Karpas-422 (cell line): ENCODE data around the gene CCDC138. TPM values are rescaled to one million over a fixed set of nuclear protein-coding genes. Genes with fewer than 3 reads are reported as not detected.
"Not testable (repeated sequence)": the region's sequence is repeated elsewhere in the genome, so short reads cannot be mapped to it uniquely, and the experiment has no call there.

Source experiments
- DNase-seq: peaks from one replicate; pipeline ENCODE4 v3.0.0-alpha.2; 2015
- H2AFZ ChIP-seq: fragments of 200-600 bp; sonication (generic); 2 replicates; pipeline ENCODE4 v1.6.1; 2014; ENCODE audit warnings: antibody characterized with exemption, low read length, mixed read lengths
- H3K27ac ChIP-seq: fragments of 200-600 bp; sonication (generic); 2 replicates; pipeline ENCODE4 v1.5.1; 2014; ENCODE audit warnings: mild to moderate bottlenecking, low read length, moderate library complexity
- H3K27me3 ChIP-seq: fragments of 200-600 bp; sonication (generic); 2 replicates; pipeline ENCODE4 v1.6.1; 2014; ENCODE audit warnings: low read length, mixed read lengths
- H3K36me3 ChIP-seq: fragments of 200-600 bp; sonication (generic); 2 replicates; pipeline ENCODE4 v1.6.1; 2014; ENCODE audit warnings: low read length, mixed read lengths; ENCODE audit not compliant: insufficient read depth
- H3K4me1 ChIP-seq: fragments of 200-600 bp; sonication (generic); 2 replicates; pipeline ENCODE4 v1.6.1; 2014; ENCODE audit warnings: mild to moderate bottlenecking, low read length, mixed read lengths
- H3K4me2 ChIP-seq: fragments of 200-600 bp; sonication (generic); 2 replicates; pipeline ENCODE4 v1.6.1; 2014; ENCODE audit warnings: low read length, low read depth, mild to moderate bottlenecking; ENCODE audit not compliant: poor library complexity, severe bottlenecking
- H3K4me3 ChIP-seq: fragments of 200-600 bp; sonication (generic); 2 replicates; pipeline ENCODE4 v1.5.1; 2014; ENCODE audit warnings: mild to moderate bottlenecking, antibody characterized with exemption, low read length, mixed read lengths
- H3K79me2 ChIP-seq: fragments of 200-600 bp; sonication (generic); 2 replicates; pipeline ENCODE4 v1.6.1; 2014; ENCODE audit warnings: mild to moderate bottlenecking, low read length, mixed read lengths
- H3K9ac ChIP-seq: fragments of 200-600 bp; sonication (generic); 2 replicates; pipeline ENCODE4 v1.6.0; 2014; ENCODE audit warnings: low read length
- H3K9me2 ChIP-seq: fragments of 200-600 bp; sonication (generic), shearing (Covaris generic); replicated peaks from 2 replicates; pipeline ENCODE4 v1.6.0; 2014; ENCODE audit warnings: mild to moderate bottlenecking, low read length, moderate library complexity; ENCODE audit not compliant: insufficient read depth
- H3K9me3 ChIP-seq: fragments of 300-700, 200-600 bp; sonication (generic); 2 replicates; pipeline ENCODE4 v1.6.1; 2014; ENCODE audit warnings: low read length, mixed read lengths
- H4K20me1 ChIP-seq: fragments of 200-600 bp; sonication (generic); 2 replicates; pipeline ENCODE4 v1.6.1; 2014; ENCODE audit warnings: mild to moderate bottlenecking, antibody characterized with exemption, low read length, low read depth; ENCODE audit not compliant: insufficient read depth
- total RNA-seq: library from RNA; depleted of rRNA; stranded (reverse); fragments of >200 nt; shearing (Covaris generic); gene quantifications from 2 replicates; pipeline ENCODE4 v1.2.3, GENCODE V29; 2014; ENCODE audit warnings: low replicate concordance; rRNA removed

CCDC138 gene, protein sequence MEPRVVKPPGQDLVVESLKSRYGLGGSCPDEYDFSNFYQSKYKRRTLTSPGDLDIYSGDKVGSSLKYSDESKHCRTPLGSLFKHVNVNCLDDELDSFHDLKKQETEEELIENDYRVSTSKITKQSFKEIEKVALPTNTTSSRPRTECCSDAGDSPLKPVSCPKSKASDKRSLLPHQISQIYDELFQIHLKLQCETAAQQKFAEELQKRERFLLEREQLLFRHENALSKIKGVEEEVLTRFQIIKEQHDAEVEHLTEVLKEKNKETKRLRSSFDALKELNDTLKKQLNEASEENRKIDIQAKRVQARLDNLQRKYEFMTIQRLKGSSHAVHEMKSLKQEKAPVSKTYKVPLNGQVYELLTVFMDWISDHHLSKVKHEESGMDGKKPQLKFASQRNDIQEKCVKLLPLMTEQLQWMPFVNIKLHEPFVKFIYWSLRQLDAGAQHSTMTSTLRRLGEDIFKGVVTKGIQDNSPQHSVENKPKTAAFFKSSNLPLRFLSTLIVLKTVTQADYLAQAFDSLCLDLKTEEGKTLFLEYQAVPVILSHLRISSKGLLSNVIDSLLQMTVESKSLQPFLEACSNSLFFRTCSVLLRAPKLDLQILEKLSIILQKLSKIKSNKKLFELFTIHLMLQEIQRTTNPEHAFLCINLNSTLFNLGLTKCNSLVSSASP
- total RNA-seq = 12.1 and 15.3 TPM in 2 replicates

GRCh38 chr2:108786354-108787215 lies at the start of gene CCDC138:
Gene CCDC138 (plus strand): TSS chr2:108786771. CDS start chr2:108786823, 52 bp downstream.
- Histone ChIP-seq H3K4me3 (peak within 1 kb of the TSS; percentile 83), H2AFZ (peak within 1 kb of the TSS; percentile 76; the same call in 1 of the 2 replicates), H3K27me3 (no peaks in the 10 kb centered on the region), H3K27ac (peak within 1 kb of the TSS; percentile 81), H3K9me3 (no peaks in the 10 kb centered on the region), H3K9ac (peak within 1 kb of the TSS; percentile 91), H3K79me2 (peaks cover 42% of the 10 kb centered on the region), H4K20me1 (no peaks in the 10 kb centered on the region), H3K4me1 (peaks cover 40% of the 10 kb centered on the region), H3K9me2 (no peaks in the 10 kb centered on the region), H3K4me2 (peak within 1 kb of the TSS; percentile 99), H3K36me3 (peaks cover 44% of the 10 kb centered on the region; the same call in 1 of the 2 replicates)
- peak; percentile 98 for DNase-seq

DNA sequence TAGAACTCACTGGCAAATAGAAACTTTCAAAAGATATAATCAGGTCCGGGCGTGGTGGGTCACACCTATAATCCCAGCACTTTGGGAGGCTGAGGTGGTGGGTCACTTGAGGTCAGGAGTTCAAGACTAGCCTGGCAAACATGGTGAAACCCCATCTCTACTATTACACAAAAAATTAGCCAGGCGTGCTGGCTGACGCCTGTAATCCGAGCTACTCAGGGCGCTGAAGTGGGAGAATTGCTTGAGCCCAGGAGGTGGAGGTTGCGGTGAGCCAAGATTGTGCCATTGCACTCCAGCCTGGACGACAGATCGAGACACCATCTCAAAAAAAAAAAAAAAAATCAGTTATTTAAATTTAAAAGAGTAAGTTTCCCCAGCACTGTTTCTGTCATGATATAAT lies 28.6 kb upstream of the CCDC138 start:
- H3K27me3 ChIP-seq, H3K4me3 ChIP-seq, H3K9me3 ChIP-seq, H3K36me3 ChIP-seq, H2AFZ ChIP-seq, DNase-seq, H3K9me2 ChIP-seq, H3K4me1 ChIP-seq, H3K4me2 ChIP-seq, H3K79me2 ChIP-seq, H3K27ac ChIP-seq, H3K9ac ChIP-seq, H4K20me1 ChIP-seq: not testable (repeated sequence)

GRCh38 chr2:108762618-108763017 lies 24.0 kb upstream of the CCDC138 start:
- not testable (repeated sequence) for H4K20me1 ChIP-seq, H3K4me1 ChIP-seq, H3K9me3 ChIP-seq, H2AFZ ChIP-seq, H3K27me3 ChIP-seq, H3K9ac ChIP-seq, H3K27ac ChIP-seq, DNase-seq, H3K4me3 ChIP-seq, H3K4me2 ChIP-seq, H3K9me2 ChIP-seq
- peaks cover 11% of the 10 kb centered on the region for H3K79me2 ChIP-seq
- H3K36me3 ChIP-seq = peaks cover 31% of the 10 kb centered on the region

- not testable (repeated sequence) for H3K27me3 ChIP-seq
These were observed 19.9 kb upstream of the CCDC138 start for GRCh38 chr2:108766671-108767070.

DNA sequence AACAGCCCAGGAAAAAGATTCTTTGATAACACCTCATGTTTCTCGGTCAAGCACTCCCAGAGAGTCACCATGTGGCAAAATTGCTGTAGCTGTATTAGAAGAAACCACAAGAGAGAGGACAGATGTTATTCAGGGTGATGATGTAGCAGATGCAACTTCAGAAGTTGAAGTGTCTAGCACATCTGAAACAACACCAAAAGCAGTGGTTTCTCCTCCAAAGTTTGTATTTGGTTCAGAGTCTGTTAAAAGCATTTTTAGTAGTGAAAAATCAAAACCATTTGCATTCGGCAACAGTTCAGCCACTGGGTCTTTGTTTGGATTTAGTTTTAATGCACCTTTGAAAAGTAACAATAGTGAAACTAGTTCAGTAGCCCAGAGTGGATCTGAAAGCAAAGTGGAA lies 18.7 kb upstream of the CCDC138 start:
- not testable (repeated sequence) for H3K9ac ChIP-seq, H3K27me3 ChIP-seq, DNase-seq, H3K9me2 ChIP-seq, H3K4me3 ChIP-seq, H3K9me3 ChIP-seq, H3K4me1 ChIP-seq, H3K4me2 ChIP-seq, H3K27ac ChIP-seq, H4K20me1 ChIP-seq, H2AFZ ChIP-seq
- Histone ChIP-seq H3K36me3 (peaks cover 48% of the 10 kb centered on the region), H3K79me2 (peaks cover 15% of the 10 kb centered on the region)

More at GRCh38 chr2:108766671-108767070, 19.9 kb upstream of the CCDC138 start:
- H3K4me2 ChIP-seq, H3K9me3 ChIP-seq, H4K20me1 ChIP-seq, H3K9me2 ChIP-seq, H3K4me3 ChIP-seq, DNase-seq, H2AFZ ChIP-seq, H3K27ac ChIP-seq, H3K4me1 ChIP-seq, H3K9ac ChIP-seq: not testable (repeated sequence)
- H3K79me2 ChIP-seq = peaks cover 14% of the 10 kb centered on the region
- H3K36me3 ChIP-seq = peaks cover 40% of the 10 kb centered on the region

GRCh38 chr2:108776475-108776874 lies 10.1 kb upstream of the CCDC138 start:
- Histone ChIP-seq H3K27ac (peak overlapping the region; percentile 79), H3K9ac (no peak overlapping the region), H3K9me3 (no peaks in the 10 kb centered on the region), H3K4me3 (peak overlapping the region; percentile 16), H4K20me1 (no peaks in the 10 kb centered on the region), H3K4me2 (peak overlapping the region; percentile 57), H3K4me1 (peaks cover 36% of the 10 kb centered on the region), H3K9me2 (no peaks in the 10 kb centered on the region), H3K79me2 (peaks cover 42% of the 10 kb centered on the region), H3K36me3 (peaks cover 51% of the 10 kb centered on the region), H3K27me3 (no peaks in the 10 kb centered on the region), H2AFZ (no peak overlapping the region)
- DNase-seq = peak; percentile 82

DNA sequence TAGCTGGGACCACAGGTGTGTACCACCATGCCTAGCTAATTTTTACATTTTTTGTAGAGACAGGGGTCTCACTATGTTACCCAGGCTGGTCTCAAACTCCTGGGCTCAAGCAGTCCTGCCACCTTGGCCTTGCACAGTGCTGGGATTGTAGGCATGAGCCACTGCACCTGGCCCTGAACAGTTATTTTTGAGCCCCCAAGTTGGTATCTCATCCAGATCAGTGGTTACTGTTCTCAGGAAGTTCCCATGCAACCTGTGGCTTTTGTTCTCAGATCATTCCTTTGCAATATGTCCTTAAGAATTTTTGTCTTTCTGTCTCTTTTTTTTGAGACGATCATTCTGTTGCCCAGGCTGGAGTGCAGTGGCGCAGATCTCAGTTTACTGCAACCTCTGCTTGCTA lies 7.7 kb upstream of the CCDC138 start:
- Histone ChIP-seq H3K27me3 (no peaks in the 10 kb centered on the region), H3K36me3 (peaks cover 49% of the 10 kb centered on the region), H3K4me2 (no peak overlapping the region), H2AFZ (no peak overlapping the region), H4K20me1 (no peaks in the 10 kb centered on the region), H3K79me2 (peaks cover 40% of the 10 kb centered on the region), H3K27ac (no peak overlapping the region), H3K4me3 (no peak overlapping the region), H3K9ac (no peak overlapping the region), H3K9me2 (no peaks in the 10 kb centered on the region), H3K4me1 (peaks cover 45% of the 10 kb centered on the region), H3K9me3 (no peaks in the 10 kb centered on the region)
- DNase-seq = no peak

GRCh38 chr2:108786008-108786353 lies 590 bp upstream of the CCDC138 start:
- no peak for DNase-seq
- peak overlapping the region; percentile 91 for H3K9ac ChIP-seq
- no peaks in the 10 kb centered on the region for H3K9me2 ChIP-seq
- peak overlapping the region; percentile 81 for H3K27ac ChIP-seq
- peaks cover 37% of the 10 kb centered on the region for H3K79me2 ChIP-seq
- peaks cover 40% of the 10 kb centered on the region for H3K4me1 ChIP-seq
- H3K4me2 ChIP-seq = peak overlapping the region; percentile 99
- no peaks in the 10 kb centered on the region for H3K27me3 ChIP-seq
- peaks cover 40% of the 10 kb centered on the region; the same call in 1 of the 2 replicates for H3K36me3 ChIP-seq
- H3K4me3 ChIP-seq = peak overlapping the region; percentile 83
- no peaks in the 10 kb centered on the region for H4K20me1 ChIP-seq
- H2AFZ ChIP-seq = 0 out of 2 replicates have a peak overlapping the region, but pooled peaks have one; percentile 76
- H3K9me3 ChIP-seq = no peaks in the 10 kb centered on the region
